GM19239 (cell line): Measurements from ENCODE around the gene SLC26A8.
"Not testable (repeated sequence)": the region's sequence is repeated elsewhere in the genome, so short reads cannot be mapped to it uniquely, and the experiment has no call there.

Source experiments
- DNase-seq: peaks from one replicate; pipeline ENCODE4 v3.0.0; 2011; ENCODE audit warnings: low spot score; ENCODE audit not compliant: insufficient read length
- FAIRE-seq: peaks from 2 replicates; lab custom pipeline; 2011; peaks lifted over from hg19 to GRCh38; lab: Jason Lieb, UNC

The SLC26A8 gene

DNA sequence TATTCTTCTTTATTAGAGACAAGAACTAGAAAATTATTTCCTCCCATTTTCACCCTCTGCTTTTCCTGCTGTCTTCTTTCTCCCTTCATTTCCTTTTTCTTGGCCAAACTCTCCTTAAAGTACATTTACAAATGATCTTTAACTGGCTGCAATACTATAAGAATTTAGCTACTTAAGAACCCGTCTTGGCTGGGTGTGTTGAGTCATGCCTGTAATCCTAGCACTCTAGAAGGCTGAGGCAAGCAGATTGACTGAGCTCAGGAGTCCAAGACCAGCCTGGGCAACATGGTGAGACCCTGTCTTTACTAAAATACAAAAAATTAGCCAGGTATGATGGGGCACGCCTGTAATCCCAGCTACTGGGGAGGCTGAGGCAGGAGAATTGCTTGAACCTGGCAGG, 64.3 kb downstream of the SLC26A8 start:
- FAIRE-seq (no peak), DNase-seq (no peak)

DNA sequence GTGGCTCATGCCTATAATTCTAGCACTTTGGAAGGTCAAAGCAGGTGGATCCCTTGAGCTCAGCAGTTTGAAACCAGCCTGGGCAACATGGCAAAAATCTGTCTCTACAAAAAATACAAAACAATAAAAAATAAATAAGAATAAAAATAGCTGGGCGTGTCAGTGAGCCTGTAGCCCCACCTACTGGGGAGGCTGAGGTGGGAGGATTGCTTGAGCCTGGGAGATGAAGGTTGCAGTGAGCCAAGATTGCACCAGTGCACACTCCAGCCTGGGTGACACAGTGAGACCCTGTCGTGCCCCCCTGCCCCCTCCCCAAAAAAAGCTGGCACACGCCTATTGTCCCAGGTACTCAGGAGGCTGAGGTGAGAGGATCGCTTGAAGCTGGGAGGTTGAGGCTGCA, 68.5 kb downstream of the SLC26A8 start:
- DNase-seq (no peak), FAIRE-seq (no peak)

DNA sequence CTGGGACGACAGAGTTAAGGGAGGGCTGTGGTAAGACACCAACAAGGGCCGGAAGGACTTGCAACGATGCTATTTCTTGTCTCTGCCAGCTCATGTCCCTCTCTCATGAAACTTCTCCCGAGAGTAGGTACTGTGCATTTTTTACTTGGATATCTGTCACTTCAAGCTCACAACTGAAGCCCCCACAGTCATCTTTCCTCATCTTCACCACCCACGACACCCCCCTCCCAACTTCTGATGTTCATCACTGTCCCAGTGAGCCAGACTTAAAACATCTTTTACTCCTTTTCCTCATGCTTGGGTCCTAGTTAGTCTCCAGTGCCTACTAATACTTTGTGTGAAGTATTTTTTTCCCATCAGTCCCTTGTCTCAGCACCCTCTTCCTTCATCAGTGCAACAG, 68.9 kb downstream of the SLC26A8 start:
- no peak for DNase-seq
- no peak for FAIRE-seq

DNA sequence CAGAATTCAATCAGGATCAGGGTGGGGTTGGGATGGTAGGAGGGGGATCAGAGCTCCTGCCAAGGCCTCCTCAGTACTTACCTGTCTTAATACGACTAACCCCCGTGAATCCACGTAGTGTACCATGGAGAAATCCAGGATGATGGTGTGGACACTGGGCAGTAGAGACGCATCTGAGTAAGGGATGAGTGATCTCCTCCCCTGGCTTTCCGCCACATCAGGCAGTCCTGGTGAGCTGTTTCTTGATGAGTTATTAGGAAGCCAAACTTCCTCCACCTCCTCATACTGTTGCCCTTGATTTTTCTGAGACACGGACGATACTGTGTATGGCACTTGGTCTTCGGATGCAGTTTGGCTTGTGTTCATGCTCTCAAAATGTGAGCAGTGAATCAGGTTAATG, 69.4 kb downstream of the SLC26A8 start:
- no peak for FAIRE-seq
- no peak for DNase-seq

DNA sequence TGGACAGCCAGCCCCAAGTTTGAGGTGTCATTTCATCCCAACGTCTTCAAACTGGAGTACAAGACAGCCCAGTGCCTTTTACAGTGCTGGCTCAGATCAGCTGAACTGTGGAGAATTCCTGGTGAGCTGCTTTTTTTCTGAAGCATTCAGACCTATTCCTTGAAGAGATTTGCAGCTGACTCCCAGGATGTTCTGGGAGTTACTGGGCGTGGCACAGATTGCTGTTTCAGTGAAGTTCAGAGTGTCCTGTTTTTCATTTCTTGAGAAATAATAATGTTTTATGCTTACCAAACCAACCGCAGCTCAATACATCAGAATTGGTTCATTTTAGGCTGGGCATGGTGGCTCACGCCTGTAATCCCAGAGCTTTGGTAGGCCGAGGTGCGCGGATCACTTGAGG, 70.1 kb downstream of the SLC26A8 start:
- DNase-seq (no peak), FAIRE-seq (no peak)

DNA sequence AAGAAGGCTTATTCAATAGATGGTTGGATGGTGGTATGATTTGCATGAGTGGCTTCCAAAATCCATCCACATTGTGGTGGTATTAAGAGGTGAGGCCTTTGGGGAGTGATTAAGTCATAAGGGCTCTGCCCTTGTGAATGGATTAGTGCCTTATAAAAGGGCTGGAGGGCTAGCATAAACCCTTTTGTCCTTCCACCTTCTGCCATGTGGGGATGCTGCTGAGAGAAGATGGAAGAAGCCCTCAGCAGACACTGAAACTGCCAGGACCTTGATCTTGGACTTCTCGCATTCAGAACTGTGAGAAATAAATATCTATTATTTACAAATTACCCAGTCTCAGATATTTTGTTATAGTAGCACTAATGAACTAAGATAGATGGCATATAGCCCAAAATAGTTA, 75.7 kb downstream of the SLC26A8 start:
- FAIRE-seq: no peak
- no peak for DNase-seq

DNA sequence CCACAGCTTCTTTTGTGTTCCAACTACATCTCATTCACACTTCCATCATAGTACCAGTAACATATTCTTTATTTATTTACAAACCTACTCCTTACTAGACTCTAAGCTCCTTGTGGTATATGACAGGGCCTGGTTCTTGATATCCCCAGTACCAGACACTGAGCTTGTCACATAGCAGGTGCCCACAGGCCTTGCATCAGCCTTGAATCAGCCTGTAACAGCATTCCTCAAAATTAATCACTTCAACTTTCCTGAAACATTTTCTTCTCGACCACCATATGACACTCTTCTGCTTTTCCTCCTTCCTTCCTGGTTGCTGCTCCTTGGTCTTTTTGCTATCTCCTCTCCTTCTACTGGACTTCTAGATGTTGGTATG, 78.8 kb downstream of the SLC26A8 start:
- FAIRE-seq (no peak), DNase-seq (no peak)

DNA sequence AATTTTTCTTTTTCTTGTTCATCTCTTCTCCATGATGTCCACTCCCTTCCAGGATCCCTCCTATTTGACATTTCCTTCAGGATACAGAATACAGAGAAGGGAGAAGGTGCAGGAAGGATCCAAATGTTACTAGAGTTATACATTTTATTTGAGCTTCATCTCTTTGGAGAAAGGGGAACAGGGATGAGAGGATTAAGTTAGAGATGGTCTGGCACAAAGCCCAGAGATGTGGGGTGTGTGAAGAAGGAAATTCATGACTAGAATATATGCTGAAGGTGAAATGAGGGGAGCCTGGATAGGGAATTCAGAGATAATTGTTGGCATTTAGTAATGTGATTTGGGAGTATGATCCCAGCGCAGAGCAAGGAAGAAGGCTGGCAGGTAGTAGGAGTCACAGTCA, 81.1 kb downstream of the SLC26A8 start:
- DNase-seq (no peak), FAIRE-seq (no peak)

DNA sequence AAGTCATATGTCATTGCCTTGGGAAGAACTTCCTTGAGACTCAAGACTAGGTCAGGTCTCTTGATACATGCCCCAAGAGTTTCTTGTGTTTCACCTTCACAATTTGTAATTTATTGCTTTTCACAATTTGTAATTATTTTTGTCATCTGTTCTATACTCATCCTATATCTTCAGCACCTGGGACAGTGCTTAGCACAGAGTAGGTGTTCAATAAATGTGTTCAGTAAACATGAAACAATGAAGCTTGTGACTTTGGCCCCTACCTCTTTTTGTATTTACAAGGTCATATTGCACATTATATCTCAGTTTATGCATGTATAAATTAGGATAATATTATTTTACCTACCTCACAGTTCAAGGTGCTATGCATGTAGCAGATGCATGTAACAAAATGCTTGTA, 82.1 kb downstream of the SLC26A8 start:
- DNase-seq: no peak
- no peak for FAIRE-seq

DNA sequence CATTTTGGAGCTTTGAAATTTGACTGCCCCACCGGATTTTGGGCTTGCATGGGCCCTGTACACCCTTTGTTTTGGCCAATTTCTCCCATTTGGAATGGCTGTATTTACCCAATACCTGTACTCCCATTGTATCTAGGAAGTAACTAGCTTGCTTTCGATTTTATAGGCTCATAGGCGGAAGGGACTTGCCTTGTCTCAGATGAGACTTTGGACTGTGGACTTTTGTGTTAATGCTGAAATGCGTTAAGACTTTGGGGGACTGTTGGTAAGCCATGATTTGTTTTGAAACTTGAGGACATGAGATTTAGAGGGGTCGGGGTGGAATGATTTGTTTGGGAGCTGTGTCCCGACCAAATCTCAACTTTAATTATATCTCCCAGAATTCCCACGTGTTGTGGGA, 83.3 kb downstream of the SLC26A8 start:
- not testable (repeated sequence) for FAIRE-seq, DNase-seq

DNA sequence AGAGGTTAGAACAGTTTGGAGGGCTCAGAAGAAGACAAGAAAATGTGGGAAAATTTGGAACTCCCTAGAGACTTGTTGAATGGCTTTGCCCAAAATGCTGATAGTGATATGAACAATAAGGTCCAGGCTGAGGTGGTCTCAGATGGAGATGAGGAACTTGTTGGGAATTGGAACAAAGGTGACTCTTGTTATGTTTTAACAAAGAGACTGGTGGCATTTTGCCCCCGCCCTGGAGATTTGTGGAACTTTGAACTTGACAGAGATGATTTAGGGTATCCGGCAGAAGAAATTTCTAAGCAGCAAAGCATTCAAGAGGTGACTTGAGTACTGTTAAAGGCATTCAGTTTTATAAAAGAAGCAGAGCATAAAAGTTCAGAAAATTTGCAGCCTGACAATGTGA, 84.4 kb downstream of the SLC26A8 start:
- not testable (repeated sequence) for FAIRE-seq, DNase-seq

DNA sequence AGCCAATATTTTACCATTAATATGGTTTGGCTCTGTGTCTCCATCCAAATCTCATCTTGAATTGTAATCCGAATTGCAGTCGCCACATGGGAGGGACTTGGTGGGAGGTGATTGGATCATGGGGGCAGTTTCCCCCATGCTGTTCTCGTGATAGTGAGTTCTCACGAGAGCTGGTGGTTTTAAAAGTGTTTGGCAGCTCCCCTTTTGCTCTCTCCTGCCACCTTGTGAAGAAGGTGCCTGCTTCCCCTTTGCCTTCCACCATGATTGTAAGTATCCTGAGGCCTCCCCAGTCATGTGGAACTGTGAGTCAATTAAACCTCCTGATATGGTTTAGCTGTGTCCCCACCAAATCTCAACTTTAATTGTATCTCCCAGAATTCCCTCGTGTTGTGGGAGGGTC, 85.2 kb downstream of the SLC26A8 start:
- not testable (repeated sequence) for FAIRE-seq, DNase-seq

DNA sequence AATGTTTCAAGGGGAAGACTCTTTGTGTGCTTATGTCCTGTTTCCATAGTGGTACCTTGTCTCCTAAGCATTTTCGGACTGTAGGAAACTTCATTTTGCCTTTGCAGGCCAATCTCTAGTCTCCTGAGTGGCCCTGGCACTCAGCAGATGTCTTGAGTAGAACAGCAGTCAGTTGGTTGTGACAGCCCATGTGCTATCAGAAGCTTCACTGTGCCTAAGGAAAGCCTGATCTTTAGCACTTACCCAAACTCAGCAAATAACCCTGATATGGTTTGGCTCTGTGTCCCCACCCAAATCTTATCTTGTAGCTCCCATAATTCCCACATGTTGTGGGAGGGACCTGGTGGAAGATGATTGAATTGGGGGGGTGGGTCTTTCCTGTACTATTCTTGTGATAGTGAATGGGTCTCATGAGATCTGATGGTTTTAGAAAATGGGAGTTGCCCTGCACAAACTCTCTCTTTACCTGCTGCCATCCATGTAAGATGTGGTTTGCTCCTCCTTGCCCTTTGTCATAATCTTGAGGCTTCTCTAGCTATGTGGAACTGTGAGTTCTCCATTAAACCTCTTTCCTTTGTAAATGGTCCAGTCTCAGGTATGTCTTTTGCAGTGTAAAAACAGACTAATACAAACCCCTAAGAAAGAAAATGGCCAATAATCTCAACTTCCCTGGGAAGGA, 87.6 kb downstream of the SLC26A8 start:
- DNase-seq: no peak
- no peak for FAIRE-seq

DNA sequence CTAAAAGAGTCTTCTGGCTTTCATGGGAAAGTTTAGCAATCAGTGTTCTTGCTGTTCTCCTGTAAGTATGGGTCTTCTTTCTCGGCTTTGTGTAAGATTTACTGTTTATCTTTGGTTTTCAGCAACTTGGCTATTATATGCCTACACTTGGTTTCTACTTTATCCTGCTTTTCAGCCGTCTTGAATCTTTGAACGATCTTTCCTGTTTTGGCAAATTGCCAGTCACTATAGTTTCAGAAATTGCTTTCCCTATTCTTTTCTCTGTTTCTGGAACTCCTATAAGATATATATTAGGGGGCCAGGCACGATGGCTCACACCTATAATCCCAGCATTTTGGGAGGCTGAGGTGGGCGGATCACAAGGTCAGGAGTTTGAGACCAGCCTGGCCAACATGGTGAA, 89.0 kb downstream of the SLC26A8 start:
- DNase-seq (no peak), FAIRE-seq (no peak)

DNA sequence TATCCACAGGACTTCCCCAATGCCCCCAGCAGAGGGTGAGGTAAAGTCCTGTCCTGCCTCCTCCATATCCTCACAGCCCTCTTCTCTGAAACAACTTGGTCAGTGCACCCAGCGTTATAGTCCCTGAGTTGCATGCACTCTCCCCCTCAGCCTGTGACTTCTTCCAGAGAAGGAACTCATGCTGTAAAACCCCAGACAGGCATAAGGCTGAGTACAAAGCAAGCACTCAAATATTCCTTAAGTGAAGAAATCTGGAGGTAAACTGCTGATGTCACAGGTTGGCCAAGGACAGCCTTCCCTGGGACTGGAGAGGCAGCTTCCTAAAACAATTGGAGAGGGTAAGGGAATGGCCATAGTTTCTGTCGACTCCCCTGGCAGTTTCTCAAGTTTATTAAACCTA, 90.6 kb downstream of the SLC26A8 start:
- DNase-seq (no peak), FAIRE-seq (no peak)

DNA sequence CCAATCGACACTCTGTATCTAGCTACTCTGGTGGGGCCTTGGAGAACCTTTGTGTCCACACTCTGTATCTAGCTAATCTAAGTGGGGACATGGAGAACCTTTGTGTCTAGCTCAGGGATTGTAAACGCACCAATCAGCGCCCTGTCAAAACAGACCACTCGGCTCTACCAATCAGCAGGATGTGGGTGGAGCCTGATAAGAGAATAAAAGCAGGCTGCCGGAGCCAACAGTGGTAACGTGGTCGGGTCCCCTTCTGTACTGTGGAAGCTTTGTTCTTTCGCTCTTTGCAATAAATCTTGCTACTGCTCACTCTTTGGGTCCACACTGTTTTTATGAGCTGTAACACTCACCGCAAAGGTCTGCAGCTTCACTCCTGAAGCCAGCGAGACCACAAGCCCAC, 92.6 kb downstream of the SLC26A8 start:
- DNase-seq, FAIRE-seq: not testable (repeated sequence)

DNA sequence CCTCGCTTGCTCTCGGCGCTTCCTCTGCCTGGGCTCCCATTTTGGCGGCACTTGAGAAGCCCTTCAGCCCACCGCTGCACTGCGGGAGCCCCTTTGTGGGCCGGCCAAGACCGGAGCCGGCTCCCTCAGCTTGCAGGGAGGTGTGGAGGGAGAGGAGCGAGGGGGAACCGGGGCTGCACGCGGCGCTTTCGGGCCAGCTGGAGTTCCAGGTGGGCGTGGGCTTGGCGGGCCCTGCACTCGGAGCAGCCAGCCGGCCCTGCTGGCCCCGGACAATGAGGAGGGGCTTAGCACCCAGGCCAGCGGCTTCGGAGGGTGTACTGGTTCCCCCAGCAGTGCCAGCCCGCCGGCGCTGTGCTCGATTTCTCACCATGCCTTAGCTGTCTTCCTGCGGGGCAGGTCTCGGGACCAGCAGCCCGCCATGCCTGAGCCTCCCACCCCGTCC, 93.3 kb downstream of the SLC26A8 start:
- no peak for FAIRE-seq
- no peak for DNase-seq

DNA sequence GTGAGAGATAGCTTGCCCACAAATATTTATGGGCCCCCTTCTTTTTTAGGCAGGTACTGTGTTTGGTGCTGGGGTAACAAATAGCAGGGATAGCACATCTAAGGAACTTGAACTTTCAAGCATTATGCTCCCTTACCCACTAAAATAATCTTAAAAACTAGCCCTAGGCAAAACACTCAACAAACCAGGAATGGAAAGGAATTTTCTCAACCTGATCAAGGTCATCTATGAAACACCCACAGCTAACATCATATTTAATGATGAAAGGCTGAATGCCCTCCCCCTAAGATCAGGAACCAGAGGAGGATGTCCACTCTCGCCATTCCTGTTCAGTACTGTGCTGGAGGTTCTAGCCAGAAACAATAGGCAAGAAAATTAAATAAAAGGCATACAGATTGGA, 94.8 kb downstream of the SLC26A8 start:
- FAIRE-seq (no peak), DNase-seq (no peak)

DNA sequence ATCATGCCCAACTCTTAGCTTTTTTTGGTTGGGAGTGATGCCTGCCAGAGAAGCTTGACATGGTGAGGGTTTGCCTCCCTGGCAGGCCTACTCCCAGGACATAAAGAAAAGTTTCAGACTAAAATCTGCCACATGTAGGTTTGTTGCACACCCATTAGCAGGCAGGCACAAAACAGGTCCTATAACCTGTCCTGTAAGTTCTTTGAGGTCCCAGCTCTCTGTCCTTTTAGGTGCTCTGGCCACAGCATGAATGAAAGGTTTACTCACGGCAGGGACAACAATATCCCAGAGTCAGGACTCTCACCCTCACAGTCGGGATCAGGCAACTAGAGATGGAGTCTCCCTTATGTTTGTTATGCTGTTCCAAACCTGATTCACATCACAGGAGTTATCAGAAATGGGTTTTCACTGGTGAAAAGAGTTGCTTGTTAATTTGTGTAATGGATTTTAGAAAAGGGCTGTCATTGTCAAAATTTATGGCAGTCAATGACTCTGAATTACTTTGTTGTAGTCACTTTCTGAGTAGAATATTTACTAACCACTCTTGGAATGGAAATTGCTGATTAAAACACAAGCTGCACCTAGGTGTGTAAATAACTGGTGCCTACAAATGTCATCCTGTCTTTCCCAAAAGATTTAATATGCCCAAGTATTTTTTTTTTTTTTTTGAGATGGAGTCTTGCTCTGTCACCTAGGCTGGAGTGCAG, 97.8 kb downstream of the SLC26A8 start:
- DNase-seq (no peak), FAIRE-seq (no peak)

DNA sequence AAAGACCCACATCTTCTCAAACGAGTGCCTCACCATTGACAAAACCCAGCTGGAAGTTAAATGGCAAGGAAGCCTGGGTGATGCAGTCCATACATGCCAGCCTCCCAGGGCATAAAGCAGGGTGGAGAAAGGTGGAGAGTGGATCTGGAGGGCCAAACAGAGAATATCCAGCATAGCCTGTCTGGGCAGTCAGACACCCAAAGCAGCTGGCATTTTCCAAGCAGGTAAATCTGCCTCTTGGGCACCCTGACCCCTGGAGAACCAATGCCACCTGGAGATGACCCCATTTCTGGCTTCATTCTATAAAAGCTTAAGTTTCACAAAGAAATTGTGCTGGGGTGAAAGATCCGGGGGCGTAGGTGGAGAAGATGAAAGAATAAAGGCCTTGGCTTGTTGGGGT, 98.5 kb downstream of the SLC26A8 start:
- FAIRE-seq (no peak), DNase-seq (no peak)

DNA sequence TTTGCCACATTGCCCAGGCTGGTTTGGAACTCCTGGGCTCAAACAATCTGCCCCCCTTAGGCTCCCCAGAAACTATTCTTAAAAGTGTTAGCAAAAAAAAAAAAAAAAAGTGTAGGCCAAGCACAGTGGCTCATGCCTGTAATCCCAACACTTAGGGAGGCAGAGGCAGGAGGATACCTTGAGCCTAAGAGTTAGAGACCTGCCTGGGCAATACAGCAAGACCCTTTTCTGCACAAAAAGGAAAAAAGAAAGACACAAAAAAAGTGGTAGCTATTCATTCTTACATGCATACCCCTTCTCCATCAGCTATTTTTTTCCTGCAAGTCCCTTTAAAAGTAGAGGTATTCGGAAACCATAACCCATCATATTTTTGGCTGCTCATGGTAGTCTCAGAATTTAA, 100.3 kb downstream of the SLC26A8 start:
- DNase-seq (no peak), FAIRE-seq (no peak)

DNA sequence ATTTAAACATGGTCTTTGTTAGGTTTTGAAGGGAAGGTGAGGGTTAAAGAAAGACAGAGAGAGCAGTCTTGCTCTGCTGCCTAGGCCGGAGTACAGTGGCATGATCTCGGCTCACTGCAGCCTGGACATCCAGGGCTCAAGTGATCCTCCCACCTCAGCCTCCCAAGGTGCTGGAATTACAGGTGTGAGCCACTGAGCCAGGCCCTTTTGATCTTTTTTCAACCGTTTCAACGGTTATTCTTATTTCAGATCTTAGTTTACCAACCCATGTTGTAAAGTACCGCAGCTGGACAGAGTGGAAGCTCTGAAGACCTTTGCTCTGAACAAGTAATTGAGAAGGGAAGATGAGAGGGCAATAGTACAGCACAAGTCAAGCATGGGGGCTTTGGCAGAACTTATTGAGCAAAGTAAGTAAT, 102.3 kb downstream of the SLC26A8 start:
- FAIRE-seq (no peak), DNase-seq (no peak)
